ENCODE measurements around the gene CNTN4. TPM values are rescaled to one million over a fixed set of nuclear protein-coding genes. Genes with fewer than 3 reads are reported as not detected.
"Not testable (repeated sequence)": the region's sequence is repeated elsewhere in the genome, so short reads cannot be mapped to it uniquely, and the experiment has no call there.

CNTN4 gene
- total RNA-seq, 1 donor from 2014 or later, result not detected

GRCh38 chr3:2784627-2785026, 686.0 kb downstream of the CNTN4 start:
- no peak for DNase-seq (ENCODE audit: low read depth in 2 of 2)

- no peak for DNase-seq (ENCODE audit: low read depth in 2 of 2)
Observed at GRCh38 chr3:2790266-2790815, 691.7 kb downstream of the CNTN4 start.

- DNase-seq (ENCODE audit: low read depth in 2 of 2), result no peak
Observed at GRCh38 chr3:2792432-2792831, 693.8 kb downstream of the CNTN4 start.

- DNase-seq (ENCODE audit: low read depth in 2 of 2), result no peak
Observed at GRCh38 chr3:2793987-2794386, 695.3 kb downstream of the CNTN4 start.

GRCh38 chr3:2802429-2802828, 703.8 kb downstream of the CNTN4 start:
- no peak for DNase-seq (ENCODE audit: low read depth in 2 of 2)

GRCh38 chr3:2807514-2807913, 708.8 kb downstream of the CNTN4 start:
- DNase-seq (ENCODE audit: low read depth in 2 of 2), result no peak

GRCh38 chr3:2810723-2811122, 712.1 kb downstream of the CNTN4 start:
- DNase-seq (ENCODE audit: low read depth in 2 of 2), result no peak

GRCh38 chr3:2819571-2819970, 720.9 kb downstream of the CNTN4 start:
- DNase-seq (ENCODE audit: low read depth in 2 of 2), result no peak

- not testable (repeated sequence) for DNase-seq (ENCODE audit: low read depth in 2 of 2)
Observed at GRCh38 chr3:2820982-2821381, 722.3 kb downstream of the CNTN4 start.

- no peak for DNase-seq (ENCODE audit: low read depth in 2 of 2)
Observed at GRCh38 chr3:2822611-2823010, 723.9 kb downstream of the CNTN4 start.

- DNase-seq (ENCODE audit: low read depth in 2 of 2), result no peak
Observed at GRCh38 chr3:2823031-2823430, 724.4 kb downstream of the CNTN4 start.

- no peak for DNase-seq (ENCODE audit: low read depth in 2 of 2)
Observed at GRCh38 chr3:2823437-2824211, 725.0 kb downstream of the CNTN4 start.

- no peak for DNase-seq (ENCODE audit: low read depth in 2 of 2)
Observed at GRCh38 chr3:2826036-2826435, 727.4 kb downstream of the CNTN4 start.

- no peak for DNase-seq (ENCODE audit: low read depth in 2 of 2)
Observed at GRCh38 chr3:2826453-2826852, 727.8 kb downstream of the CNTN4 start.

GRCh38 chr3:2837239-2837638, 738.6 kb downstream of the CNTN4 start:
- no peak for DNase-seq (ENCODE audit: low read depth in 2 of 2)

- no peak for DNase-seq (ENCODE audit: low read depth in 2 of 2)
Observed at GRCh38 chr3:2837910-2838309, 739.2 kb downstream of the CNTN4 start.

- no peak for DNase-seq (ENCODE audit: low read depth in 2 of 2)
Observed at GRCh38 chr3:2838546-2839157, 740.0 kb downstream of the CNTN4 start.

GRCh38 chr3:2839876-2840275, 741.2 kb downstream of the CNTN4 start:
- no peak for DNase-seq (ENCODE audit: low read depth in 2 of 2)

GRCh38 chr3:2847062-2847841, 748.6 kb downstream of the CNTN4 start:
- no peak for DNase-seq (ENCODE audit: low read depth in 2 of 2)

- DNase-seq (ENCODE audit: low read depth in 2 of 2), result no peak
Observed at GRCh38 chr3:2849092-2849491, 750.4 kb downstream of the CNTN4 start.

GRCh38 chr3:2850701-2851100, 752.0 kb downstream of the CNTN4 start:
- no peak for DNase-seq (ENCODE audit: low read depth in 2 of 2)

- no peak for DNase-seq (ENCODE audit: low read depth in 2 of 2)
Observed at GRCh38 chr3:2851361-2851760, 752.7 kb downstream of the CNTN4 start.
